Parathyroid adenoma (tissue), 2 donors: ENCODE measurements around the gene RBM4.

Experiments
- H2AFZ ChIP-seq: fragments of 300-600 bp; sonication (generic); one replicate; pipeline ENCODE4 v1.7.0; 2017; ENCODE audit warnings: antibody characterized with exemption, mild to moderate bottlenecking
- H3K27ac ChIP-seq: fragments of 300-600 bp; sonication (generic); one replicate; pipeline ENCODE4 v1.7.0; 2017
- H3K27me3 ChIP-seq: fragments of 300-600 bp; sonication (generic); one replicate; pipeline ENCODE4 v1.7.0; 2017; ENCODE audit warnings: low read length; ENCODE audit not compliant: control insufficient read depth, insufficient read depth
- H3K36me3 ChIP-seq: fragments of 300-600 bp; sonication (generic); one replicate; pipeline ENCODE4 v1.7.0; 2017; ENCODE audit warnings: low read length; ENCODE audit not compliant: control insufficient read depth, insufficient read depth
- H3K4me1 ChIP-seq: fragments of 300-600 bp; sonication (generic); one replicate; pipeline ENCODE4 v1.7.0; 2017; ENCODE audit warnings: control low read depth
- H3K4me2 ChIP-seq: fragments of 300-600 bp; sonication (generic); one replicate; pipeline ENCODE4 v1.7.0; 2017; ENCODE audit warnings: low read length
- H3K4me3 ChIP-seq: fragments of 300-600 bp; sonication (generic); one replicate; pipeline ENCODE4 v1.7.0; 2017; ENCODE audit warnings: low read depth, low read length
- H3K79me2 ChIP-seq: fragments of 300-600 bp; sonication (generic); one replicate; pipeline ENCODE4 v1.7.0; 2017; ENCODE audit warnings: control low read depth
- H3K9ac ChIP-seq: fragments of 300-600 bp; sonication (generic); one replicate; pipeline ENCODE4 v1.7.0; 2017; ENCODE audit warnings: mild to moderate bottlenecking
- H3K9me3 ChIP-seq: fragments of 300-600 bp; sonication (generic); one replicate; pipeline ENCODE4 v1.7.0; 2017; ENCODE audit warnings: low read length; ENCODE audit not compliant: control insufficient read depth
- CTCF ChIP-seq: fragments of 300-600 bp; sonication (generic); IDR thresholded peaks from one replicate; pipeline ENCODE4 v1.7.0; 2017; ENCODE audit warnings: antibody characterized with exemption, mild to moderate bottlenecking
- donor health status: primary hyperparathyroidism.

Gene RBM4

DNA sequence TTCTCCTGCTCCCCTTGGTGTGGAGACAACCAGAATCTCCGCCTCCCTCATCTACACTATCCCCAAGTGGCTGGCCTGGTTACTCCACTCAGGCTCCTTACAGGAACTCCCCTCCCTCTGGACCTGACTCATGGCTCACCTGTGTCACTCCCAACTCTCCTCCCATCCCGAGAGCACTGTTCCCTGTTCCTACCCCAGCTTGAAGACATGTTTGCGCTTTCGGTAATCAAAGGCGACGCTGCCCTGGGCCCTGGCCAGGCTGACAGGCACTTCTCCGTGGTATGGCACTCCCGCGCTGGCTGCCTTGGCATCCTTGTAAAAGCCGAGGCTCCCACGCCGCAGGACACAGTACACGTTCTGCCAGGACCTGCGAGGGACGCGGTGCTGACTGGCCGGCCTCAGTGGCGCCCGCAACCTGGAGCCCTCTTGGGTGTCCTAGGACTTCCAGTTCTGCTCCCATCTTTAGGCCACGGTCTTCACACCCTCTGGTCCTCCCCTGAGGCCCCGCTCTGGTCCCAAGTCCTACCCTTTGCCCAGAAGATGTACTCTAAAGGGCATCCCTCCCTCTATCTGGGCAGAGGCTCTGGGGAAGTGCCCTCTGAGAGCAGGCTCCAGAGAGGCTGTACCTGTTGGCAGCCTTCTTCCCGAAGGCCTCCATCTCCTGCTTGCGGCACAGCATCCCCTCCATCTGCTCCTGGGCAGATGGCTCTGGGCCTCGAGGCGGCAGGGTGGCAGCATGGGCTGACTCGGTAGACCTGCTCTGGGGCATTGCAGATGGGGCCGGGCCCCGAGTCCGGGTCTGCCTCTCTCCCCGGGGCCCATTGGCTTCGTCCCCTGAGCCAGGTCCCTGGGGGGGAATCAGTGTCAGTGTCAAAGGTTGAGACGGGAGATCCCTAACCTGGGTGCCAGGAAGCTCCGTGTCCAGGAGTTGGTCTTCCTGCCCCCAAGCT is 48.6 kb downstream of the RBM4 start:
- no peak overlapping the region for H3K4me2 ChIP-seq
- H3K36me3 ChIP-seq = no peaks in the 10 kb centered on the region
- no peaks in the 10 kb centered on the region for H3K4me1 ChIP-seq
- H3K9ac ChIP-seq = no peak overlapping the region
- no peak overlapping the region for H3K4me3 ChIP-seq
- no peaks in the 10 kb centered on the region for H3K9me3 ChIP-seq
- no peak overlapping the region for H2AFZ ChIP-seq
- no peaks in the 10 kb centered on the region for H3K27me3 ChIP-seq
- no peaks in the 10 kb centered on the region for H3K79me2 ChIP-seq
- H3K27ac ChIP-seq = no peak overlapping the region
- TF ChIP-seq CTCF = no peak

DNA sequence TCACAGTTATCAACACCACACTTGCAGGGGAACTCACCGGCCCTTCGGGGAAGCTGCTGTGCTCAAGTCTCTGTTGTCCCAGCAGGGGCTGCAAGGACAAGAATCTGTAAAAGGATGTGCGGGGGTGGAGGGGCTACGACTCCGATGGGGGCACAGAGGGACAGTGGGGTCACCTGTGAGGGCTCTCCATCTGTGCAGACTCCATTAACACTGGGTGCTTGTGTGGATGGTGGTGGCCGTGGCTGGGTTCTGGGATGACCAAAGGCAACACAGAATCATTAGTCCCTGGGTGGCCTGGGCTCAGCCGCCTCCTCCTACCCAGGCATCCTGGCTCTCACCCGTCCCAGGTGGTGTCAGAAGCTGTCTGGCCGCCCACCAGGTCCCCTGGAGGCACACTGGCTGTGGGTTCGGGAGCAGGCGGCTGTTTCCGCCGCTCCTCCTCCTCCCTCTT is 49.4 kb downstream of the RBM4 start:
- H3K27me3 ChIP-seq = no peaks in the 10 kb centered on the region
- TF ChIP-seq CTCF = no peak

DNA sequence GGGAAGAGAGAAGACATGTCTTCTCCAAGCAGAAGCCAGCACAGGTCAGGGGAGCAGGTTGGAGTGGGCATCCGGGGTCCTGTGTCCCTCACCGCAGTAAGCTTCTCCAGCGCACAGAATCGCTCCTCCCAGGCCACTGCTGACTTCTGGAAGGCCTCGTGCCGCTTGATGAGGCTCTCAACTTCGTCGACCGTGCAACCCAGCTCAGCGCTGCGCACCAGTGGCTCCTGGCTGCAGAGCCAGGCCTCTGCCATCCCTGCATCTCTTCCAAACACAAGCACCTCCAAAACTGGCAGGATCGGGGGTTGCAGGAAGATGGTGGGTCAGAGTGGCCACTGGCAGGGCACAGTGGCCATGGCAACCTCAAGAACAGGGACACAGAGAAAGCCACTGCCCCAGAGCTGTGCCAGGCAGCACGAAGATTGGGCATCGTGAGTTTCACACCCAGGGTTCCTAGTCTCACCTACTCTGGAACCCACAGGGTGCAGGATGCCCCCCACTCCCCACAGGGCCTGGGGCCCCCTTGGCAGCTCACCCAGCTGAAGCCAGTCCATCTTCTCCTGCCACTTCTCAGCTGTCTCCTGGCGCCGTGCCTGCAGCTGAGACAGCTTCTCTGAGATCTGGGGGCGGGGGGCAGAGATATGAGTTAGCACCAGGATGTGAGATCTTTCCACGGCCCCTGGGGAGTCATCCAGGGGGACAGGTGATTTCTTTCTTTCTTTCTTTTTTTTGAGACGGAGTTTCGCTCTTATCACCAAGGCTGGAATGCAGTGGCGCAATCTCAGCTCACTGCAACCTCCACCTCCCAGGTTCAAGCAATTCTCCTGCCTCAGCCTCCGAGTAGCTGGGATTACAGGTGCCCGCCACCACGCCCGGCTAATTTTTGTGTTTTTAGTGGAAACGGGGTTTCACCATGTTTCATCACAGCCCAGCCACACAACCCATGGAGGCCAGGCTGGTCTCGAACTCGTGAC is 50.3 kb downstream of the RBM4 start:
- H3K4me3 ChIP-seq = no peak overlapping the region
- no peak overlapping the region for H3K4me2 ChIP-seq
- TF ChIP-seq CTCF = no peak
- no peak overlapping the region for H3K9ac ChIP-seq
- no peaks in the 10 kb centered on the region for H3K9me3 ChIP-seq
- no peak overlapping the region for H2AFZ ChIP-seq
- H3K36me3 ChIP-seq = no peaks in the 10 kb centered on the region
- no peak overlapping the region for H3K27ac ChIP-seq
- no peaks in the 10 kb centered on the region for H3K27me3 ChIP-seq
- no peaks in the 10 kb centered on the region for H3K4me1 ChIP-seq
- no peaks in the 10 kb centered on the region for H3K79me2 ChIP-seq

More for the DNA sequence above, 49.4 kb downstream of the RBM4 start:
- Histone ChIP-seq H3K4me2 (no peak overlapping the region), H3K9me3 (no peaks in the 10 kb centered on the region), H2AFZ (no peak overlapping the region), H3K27ac (no peak overlapping the region), H3K4me1 (no peaks in the 10 kb centered on the region), H3K36me3 (no peaks in the 10 kb centered on the region), H3K4me3 (no peak overlapping the region), H3K9ac (no peak overlapping the region), H3K79me2 (no peaks in the 10 kb centered on the region)

GRCh38 chr11:66689661-66690590 is 51.4 kb downstream of the RBM4 start:
- no peak overlapping the region for H3K4me3 ChIP-seq
- no peaks in the 10 kb centered on the region for H3K27me3 ChIP-seq
- no peaks in the 10 kb centered on the region for H3K36me3 ChIP-seq
- no peak overlapping the region for H2AFZ ChIP-seq
- H3K27ac ChIP-seq = no peak overlapping the region
- TF ChIP-seq CTCF = no peak
- H3K4me1 ChIP-seq = no peaks in the 10 kb centered on the region
- H3K79me2 ChIP-seq = no peaks in the 10 kb centered on the region
- no peak overlapping the region for H3K9ac ChIP-seq
- no peak overlapping the region for H3K4me2 ChIP-seq
- no peaks in the 10 kb centered on the region for H3K9me3 ChIP-seq
